ENCODE data around the gene SCNN1A. TPM values are rescaled to one million over a fixed set of nuclear protein-coding genes. Genes with fewer than 3 reads are reported as not detected.

Gene SCNN1A
- total RNA-seq, 5 donors from 2014 or later (not counting 1 experiment from before 2014, with no cell fraction given): 1.0 to 3.4 (median 2.6) TPM

GRCh38 chr12:6396031-6396430, 20.7 kb upstream of the SCNN1A start:
- CTCF ChIA-PET: no interaction called here
- Mint-ChIP-seq H3K27me3 (no peaks in the 10 kb centered on the region), H3K4me3 (no peak overlapping the region), H3K36me3 (no peaks in the 10 kb centered on the region), H3K27ac (no peak overlapping the region), H3K9me3 (no peaks in the 10 kb centered on the region), H3K4me1 (no peaks in the 10 kb centered on the region)
- no peaks in the 10 kb centered on the region for H3K9me3 ChIP-seq
- H3K36me3 ChIP-seq (ENCODE audit: control insufficient read depth in 2 of 2, extremely low read depth in 1 of 2, insufficient read depth in 1 of 2, low read length in 1 of 2): no peaks in the 10 kb centered on the region
- no peak overlapping the region for H3K4me3 ChIP-seq (ENCODE audit: control insufficient read depth in 1 of 2, extremely low read depth in 1 of 2, low read length in 1 of 2)
- ATAC-seq (replicated peaks in 1 of 4) (no peak), DNase-seq (no peak)
- H3K4me1 ChIP-seq (ENCODE audit: control insufficient read depth in 1 of 2, extremely low read depth in 1 of 2, insufficient read depth in 2 of 2, low read length in 2 of 2): no peaks in the 10 kb centered on the region
- POLR2A ChIA-PET: no interaction called here
- no peak overlapping the region for H3K27ac ChIP-seq (ENCODE audit: low read length)
- WGBS (ENCODE audit: insufficient coverage): 100% methylated on average over 2 of the region's 2 CpGs
- no peaks in the 10 kb centered on the region for H3K27me3 ChIP-seq (replicated peaks in 1 of 2; ENCODE audit: control insufficient read depth in 2 of 2, extremely low read depth in 1 of 2, insufficient read depth in 2 of 2, low read length in 1 of 2)

GRCh38 chr12:6394398-6394797, 19.0 kb upstream of the SCNN1A start:
- Histone ChIP-seq H3K4me1 (ENCODE audit: control insufficient read depth in 1 of 2, extremely low read depth in 1 of 2, insufficient read depth in 2 of 2, low read length in 2 of 2) (no peaks in the 10 kb centered on the region), H3K4me3 (ENCODE audit: control insufficient read depth in 1 of 2, extremely low read depth in 1 of 2, low read length in 1 of 2) (no peak overlapping the region), H3K27ac (ENCODE audit: low read length) (no peak overlapping the region), H3K27me3 (replicated peaks in 1 of 2; ENCODE audit: control insufficient read depth in 2 of 2, extremely low read depth in 1 of 2, insufficient read depth in 2 of 2, low read length in 1 of 2) (no peaks in the 10 kb centered on the region), H3K9me3 (no peaks in the 10 kb centered on the region), H3K36me3 (ENCODE audit: control insufficient read depth in 2 of 2, extremely low read depth in 1 of 2, insufficient read depth in 1 of 2, low read length in 1 of 2) (no peaks in the 10 kb centered on the region)
- ChIA-PET POLR2A (no interaction called here), CTCF (interaction anchor here in 1 of 2 donors (0.5 kb wide), 1 partner anchor 183 kb away, joined by 3 read pairs; no protein-coding TSS in a partner anchor)
- WGBS (ENCODE audit: insufficient coverage): 97% methylated on average over 4 of the region's 8 CpGs
- no peak overlapping the region for H3K27ac Mint-ChIP-seq
- H3K4me1 Mint-ChIP-seq: no peaks in the 10 kb centered on the region
- DNase-seq: no peak
- ATAC-seq (replicated peaks in 1 of 4): no peak
- H3K36me3 Mint-ChIP-seq: no peaks in the 10 kb centered on the region
- H3K4me3 Mint-ChIP-seq: no peak overlapping the region
- H3K9me3 Mint-ChIP-seq: no peaks in the 10 kb centered on the region
- no peaks in the 10 kb centered on the region for H3K27me3 Mint-ChIP-seq

- Histone ChIP-seq H3K36me3 (ENCODE audit: control insufficient read depth in 2 of 2, extremely low read depth in 1 of 2, insufficient read depth in 1 of 2, low read length in 1 of 2) (no peaks in the 10 kb centered on the region), H3K4me1 (ENCODE audit: control insufficient read depth in 1 of 2, extremely low read depth in 1 of 2, insufficient read depth in 2 of 2, low read length in 2 of 2) (no peaks in the 10 kb centered on the region), H3K27ac (ENCODE audit: low read length) (no peak overlapping the region), H3K27me3 (replicated peaks in 1 of 2; ENCODE audit: control insufficient read depth in 2 of 2, extremely low read depth in 1 of 2, insufficient read depth in 2 of 2, low read length in 1 of 2) (peaks cover 0 to 2% of the 10 kb centered on the region in 2 experiments), H3K4me3 (ENCODE audit: control insufficient read depth in 1 of 2, extremely low read depth in 1 of 2, low read length in 1 of 2) (no peak overlapping the region), H3K9me3 (no peaks in the 10 kb centered on the region)
- ATAC-seq (replicated peaks in 1 of 4) (no peak), DNase-seq (no peak)
- Mint-ChIP-seq H3K27ac (no peak overlapping the region), H3K27me3 (no peaks in the 10 kb centered on the region), H3K36me3 (no peaks in the 10 kb centered on the region), H3K4me1 (no peaks in the 10 kb centered on the region), H3K9me3 (no peaks in the 10 kb centered on the region), H3K4me3 (no peak overlapping the region)
- CTCF ChIA-PET: interaction anchor here in 1 of 2 donors (0.6 kb wide), 1 partner anchor 14 kb away, joined by 5 read pairs; no protein-coding TSS in a partner anchor
- WGBS (ENCODE audit: insufficient coverage): 73% methylated on average over 2 of the region's 7 CpGs
- POLR2A ChIA-PET: no interaction called here
Observed at GRCh38 chr12:6393109-6393508, 17.7 kb upstream of the SCNN1A start.

GRCh38 chr12:6392504-6392903, 17.1 kb upstream of the SCNN1A start:
- no peaks in the 10 kb centered on the region for H3K9me3 Mint-ChIP-seq
- H3K27ac ChIP-seq (ENCODE audit: low read length): no peak overlapping the region
- no peaks in the 10 kb centered on the region for H3K36me3 ChIP-seq (ENCODE audit: control insufficient read depth in 2 of 2, extremely low read depth in 1 of 2, insufficient read depth in 1 of 2, low read length in 1 of 2)
- no peaks in the 10 kb centered on the region for H3K36me3 Mint-ChIP-seq
- H3K4me3 Mint-ChIP-seq: no peak overlapping the region
- POLR2A ChIA-PET: no interaction called here
- CTCF ChIA-PET: interaction anchor here in 1 of 2 donors (0.6 kb wide), 1 partner anchor 13 kb away, joined by 5 read pairs; no protein-coding TSS in a partner anchor
- no peaks in the 10 kb centered on the region for H3K27me3 Mint-ChIP-seq
- peaks cover 0 to 2% of the 10 kb centered on the region in 2 experiments for H3K27me3 ChIP-seq (replicated peaks in 1 of 2; ENCODE audit: control insufficient read depth in 2 of 2, extremely low read depth in 1 of 2, insufficient read depth in 2 of 2, low read length in 1 of 2)
- H3K9me3 ChIP-seq: no peaks in the 10 kb centered on the region
- no peaks in the 10 kb centered on the region for H3K4me1 Mint-ChIP-seq
- peak overlapping the region in 1 of 2 donors; percentile 34 for H3K27ac Mint-ChIP-seq
- peaks cover 0 to 2% of the 10 kb centered on the region in 2 experiments for H3K4me1 ChIP-seq (ENCODE audit: control insufficient read depth in 1 of 2, extremely low read depth in 1 of 2, insufficient read depth in 2 of 2, low read length in 2 of 2)
- WGBS (ENCODE audit: insufficient coverage): 100% methylated on average over 3 of the region's 6 CpGs
- ATAC-seq (replicated peaks in 1 of 4) (no peak), DNase-seq (no peak)
- H3K4me3 ChIP-seq (ENCODE audit: control insufficient read depth in 1 of 2, extremely low read depth in 1 of 2, low read length in 1 of 2): no peak overlapping the region

GRCh38 chr12:6391013-6391412, 15.7 kb upstream of the SCNN1A start:
- Mint-ChIP-seq H3K4me3 (no peak overlapping the region), H3K36me3 (no peaks in the 10 kb centered on the region), H3K27ac (no peak overlapping the region), H3K4me1 (no peaks in the 10 kb centered on the region), H3K27me3 (peaks cover 0 to 2% of the 10 kb centered on the region in 2 donors), H3K9me3 (no peaks in the 10 kb centered on the region)
- DNase-seq (no peak), ATAC-seq (replicated peaks in 1 of 4) (no peak)
- H3K9me3 ChIP-seq: no peaks in the 10 kb centered on the region
- no peak overlapping the region for H3K27ac ChIP-seq (ENCODE audit: low read length)
- H3K4me1 ChIP-seq (ENCODE audit: control insufficient read depth in 1 of 2, extremely low read depth in 1 of 2, insufficient read depth in 2 of 2, low read length in 2 of 2): peaks cover 0 to 2% of the 10 kb centered on the region in 2 experiments
- no peak overlapping the region for H3K4me3 ChIP-seq (ENCODE audit: control insufficient read depth in 1 of 2, extremely low read depth in 1 of 2, low read length in 1 of 2)
- POLR2A ChIA-PET: no interaction called here
- no peaks in the 10 kb centered on the region for H3K36me3 ChIP-seq (ENCODE audit: control insufficient read depth in 2 of 2, extremely low read depth in 1 of 2, insufficient read depth in 1 of 2, low read length in 1 of 2)
- WGBS (ENCODE audit: insufficient coverage): 78% methylated on average over 4 of the region's 17 CpGs
- CTCF ChIA-PET: no interaction called here
- H3K27me3 ChIP-seq (replicated peaks in 1 of 2; ENCODE audit: control insufficient read depth in 2 of 2, extremely low read depth in 1 of 2, insufficient read depth in 2 of 2, low read length in 1 of 2): peaks cover 0 to 6% of the 10 kb centered on the region in 2 experiments

GRCh38 chr12:6390084-6390799, 14.9 kb upstream of the SCNN1A start:
- CTCF ChIA-PET: interaction anchor here in 1 of 2 donors (0.5 to 0.7 kb wide), 2 partner anchors 56 to 90 kb away, joined by 3 to 6 read pairs; no protein-coding TSS in a partner anchor
- no peaks in the 10 kb centered on the region for H3K4me1 Mint-ChIP-seq
- Histone ChIP-seq H3K4me1 (ENCODE audit: control insufficient read depth in 1 of 2, extremely low read depth in 1 of 2, insufficient read depth in 2 of 2, low read length in 2 of 2) (peaks cover 0 to 2% of the 10 kb centered on the region in 2 experiments), H3K4me3 (ENCODE audit: control insufficient read depth in 1 of 2, extremely low read depth in 1 of 2, low read length in 1 of 2) (no peak overlapping the region), H3K9me3 (no peaks in the 10 kb centered on the region), H3K36me3 (ENCODE audit: control insufficient read depth in 2 of 2, extremely low read depth in 1 of 2, insufficient read depth in 1 of 2, low read length in 1 of 2) (no peaks in the 10 kb centered on the region), H3K27me3 (replicated peaks in 1 of 2; ENCODE audit: control insufficient read depth in 2 of 2, extremely low read depth in 1 of 2, insufficient read depth in 2 of 2, low read length in 1 of 2) (peaks cover 0 to 8% of the 10 kb centered on the region in 2 experiments), H3K27ac (ENCODE audit: low read length) (no peak overlapping the region)
- 83% methylated on average over 9 of the region's 15 CpGs for WGBS (ENCODE audit: insufficient coverage)
- POLR2A ChIA-PET: interaction anchor here in 1 of 2 donors (0.7 kb wide), 1 partner anchor 9 kb away, joined by 3 read pairs; no protein-coding TSS in a partner anchor
- no peak overlapping the region for H3K27ac Mint-ChIP-seq
- ATAC-seq (replicated peaks in 1 of 4): no peak
- DNase-seq: no peak
- H3K9me3 Mint-ChIP-seq: no peaks in the 10 kb centered on the region
- peaks cover 0 to 3% of the 10 kb centered on the region in 2 donors for H3K27me3 Mint-ChIP-seq
- H3K4me3 Mint-ChIP-seq: no peak overlapping the region
- H3K36me3 Mint-ChIP-seq: no peaks in the 10 kb centered on the region
